Activated naive CD4-positive, alpha-beta T cell treated with anti-CD3 and anti-CD28 coated beads, Interleukin-2, amount 10 ng/mL, durations not matched to agents 7 days and 5 days (primary cell): ENCODE results near the gene SCIN.

Experiments used
- CTCF ChIA-PET: fragments of 350-600 bp; sonication (Branson Sonifier 250); formaldehyde crosslinking; loops from one replicate; lab custom pipeline; 2021; ENCODE audit warnings: antibody characterized with exemption; lab: Charles Lee
- DNase-seq: peaks from one replicate; pipeline ENCODE4 v3.0.0-alpha.2; 2020
- H3K27ac Mint-ChIP-seq: one replicate; pipeline ENCODE4 v1.8.0; 2021; ENCODE audit warnings: mild to moderate bottlenecking, moderate library complexity, mixed read lengths
- H3K27me3 Mint-ChIP-seq: one replicate; pipeline ENCODE4 v1.8.0; 2021; ENCODE audit warnings: mild to moderate bottlenecking, mixed read lengths
- H3K36me3 Mint-ChIP-seq: one replicate; pipeline ENCODE4 v1.8.0; 2021; ENCODE audit warnings: mixed read lengths
- H3K4me1 Mint-ChIP-seq: one replicate; pipeline ENCODE4 v1.8.0; 2021; ENCODE audit warnings: mixed read lengths
- H3K4me3 Mint-ChIP-seq: one replicate; pipeline ENCODE4 v1.8.0; 2021; ENCODE audit warnings: mild to moderate bottlenecking, moderate library complexity, mixed read lengths
- H3K9me3 Mint-ChIP-seq: one replicate; pipeline ENCODE4 v1.8.0; 2021; ENCODE audit warnings: mixed read lengths

Gene SCIN

DNA sequence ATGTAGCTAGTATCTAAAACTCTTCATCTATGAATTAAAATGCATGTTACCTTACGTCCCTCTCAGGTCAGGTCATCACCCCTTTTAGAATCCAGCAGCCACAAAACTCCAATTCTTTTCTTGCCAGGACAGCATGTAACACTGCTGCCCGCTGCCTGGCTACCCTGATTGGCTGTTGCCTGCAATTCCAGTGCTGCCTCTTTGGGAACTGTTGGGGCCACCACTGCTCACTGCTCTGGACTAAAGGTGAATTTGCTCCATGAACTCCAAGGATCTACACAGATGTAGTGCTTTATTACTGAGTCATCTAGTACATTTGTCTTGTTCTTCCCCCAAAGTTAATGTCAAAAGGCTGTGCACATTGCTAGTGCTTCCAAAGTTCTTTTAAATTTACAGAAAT, 40.4 kb downstream of the SCIN start:
- no peak for DNase-seq
- Mint-ChIP-seq H3K27ac (no peak overlapping the region), H3K4me1 (no peaks in the 10 kb centered on the region), H3K9me3 (no peaks in the 10 kb centered on the region), H3K36me3 (no peaks in the 10 kb centered on the region), H3K27me3 (no peaks in the 10 kb centered on the region), H3K4me3 (no peak overlapping the region)
- CTCF ChIA-PET: no interaction called here

DNA sequence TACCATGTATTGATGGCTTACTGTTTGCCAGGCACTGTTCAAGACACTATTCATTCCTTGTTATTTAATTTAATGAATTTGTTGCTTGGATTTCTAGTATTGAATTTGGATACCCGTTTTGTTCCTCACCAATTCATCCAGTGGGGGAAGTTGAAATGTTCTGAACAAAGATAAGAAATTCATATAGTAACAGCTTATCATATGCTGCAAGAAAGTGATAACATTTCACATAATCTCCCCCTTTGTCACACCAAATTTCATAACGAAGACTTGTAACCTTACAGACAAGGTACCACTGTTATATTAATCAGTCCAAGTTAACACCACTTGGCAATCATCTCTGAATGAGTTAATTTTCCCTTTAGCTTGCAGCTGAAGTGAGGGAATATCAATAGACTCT, 42.1 kb downstream of the SCIN start:
- no peaks in the 10 kb centered on the region for H3K9me3 Mint-ChIP-seq
- CTCF ChIA-PET: no interaction called here
- no peaks in the 10 kb centered on the region for H3K27me3 Mint-ChIP-seq
- H3K4me3 Mint-ChIP-seq: no peak overlapping the region
- H3K27ac Mint-ChIP-seq: no peak overlapping the region
- H3K36me3 Mint-ChIP-seq: no peaks in the 10 kb centered on the region
- no peak for DNase-seq
- H3K4me1 Mint-ChIP-seq: no peaks in the 10 kb centered on the region

DNA sequence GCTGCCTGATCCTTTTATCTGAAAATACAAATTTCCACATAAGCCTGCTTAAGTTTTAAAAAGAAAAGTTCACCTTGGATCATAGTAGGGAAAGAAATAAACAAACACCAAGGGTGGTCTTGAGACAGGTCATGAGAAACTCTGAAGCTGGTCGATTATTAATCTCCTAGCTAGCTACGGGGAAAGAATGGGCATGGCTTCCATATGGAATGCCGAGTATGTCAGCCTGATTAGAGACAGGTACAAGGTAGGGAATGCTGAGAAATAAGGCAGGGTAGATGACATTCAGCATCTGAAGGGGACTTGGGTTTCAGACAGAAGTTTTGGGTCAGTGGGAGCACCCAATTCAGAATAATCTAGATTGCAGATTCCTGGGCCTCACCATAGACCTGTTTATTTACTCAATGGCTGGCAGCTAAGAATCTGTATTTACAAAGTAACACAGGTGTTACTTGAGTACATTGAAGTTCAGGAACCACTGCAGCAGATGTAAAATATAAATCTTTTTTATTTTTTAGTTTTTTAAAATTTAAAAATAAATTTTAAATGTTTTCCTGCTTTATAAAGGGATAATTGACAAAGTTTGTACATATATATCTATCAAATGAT, 49.0 kb downstream of the SCIN start:
- DNase-seq: no peak
- Mint-ChIP-seq H3K36me3 (no peaks in the 10 kb centered on the region), H3K27me3 (no peaks in the 10 kb centered on the region), H3K9me3 (no peaks in the 10 kb centered on the region), H3K27ac (no peak overlapping the region), H3K4me1 (no peaks in the 10 kb centered on the region), H3K4me3 (no peak overlapping the region)
- CTCF ChIA-PET: no interaction called here

- H3K9me3 Mint-ChIP-seq: no peaks in the 10 kb centered on the region
- CTCF ChIA-PET: interaction anchor here (1.1 to 4.4 kb wide), 2 partner anchors 16 to 95 kb away, joined by 4 to 51 read pairs; no protein-coding TSS in a partner anchor
- H3K27me3 Mint-ChIP-seq: no peaks in the 10 kb centered on the region
- no peak for DNase-seq
- no peak overlapping the region for H3K27ac Mint-ChIP-seq
- no peaks in the 10 kb centered on the region for H3K36me3 Mint-ChIP-seq
- no peaks in the 10 kb centered on the region for H3K4me1 Mint-ChIP-seq
- no peak overlapping the region for H3K4me3 Mint-ChIP-seq
These were observed 49.9 kb downstream of the SCIN start for GRCh38 chr7:12620371-12620770.

GRCh38 chr7:12623223-12623622, 52.7 kb downstream of the SCIN start:
- no peaks in the 10 kb centered on the region for H3K27me3 Mint-ChIP-seq
- H3K36me3 Mint-ChIP-seq: no peaks in the 10 kb centered on the region
- CTCF ChIA-PET: interaction anchor here (0.7 to 4.4 kb wide), 8 partner anchors 10 to 100 kb away, joined by 3 to 51 read pairs (median 4); partner anchors contain the start of gene SCIN
- H3K9me3 Mint-ChIP-seq: no peaks in the 10 kb centered on the region
- DNase-seq: no peak
- no peak overlapping the region for H3K27ac Mint-ChIP-seq
- H3K4me3 Mint-ChIP-seq: no peak overlapping the region
- no peaks in the 10 kb centered on the region for H3K4me1 Mint-ChIP-seq

DNA sequence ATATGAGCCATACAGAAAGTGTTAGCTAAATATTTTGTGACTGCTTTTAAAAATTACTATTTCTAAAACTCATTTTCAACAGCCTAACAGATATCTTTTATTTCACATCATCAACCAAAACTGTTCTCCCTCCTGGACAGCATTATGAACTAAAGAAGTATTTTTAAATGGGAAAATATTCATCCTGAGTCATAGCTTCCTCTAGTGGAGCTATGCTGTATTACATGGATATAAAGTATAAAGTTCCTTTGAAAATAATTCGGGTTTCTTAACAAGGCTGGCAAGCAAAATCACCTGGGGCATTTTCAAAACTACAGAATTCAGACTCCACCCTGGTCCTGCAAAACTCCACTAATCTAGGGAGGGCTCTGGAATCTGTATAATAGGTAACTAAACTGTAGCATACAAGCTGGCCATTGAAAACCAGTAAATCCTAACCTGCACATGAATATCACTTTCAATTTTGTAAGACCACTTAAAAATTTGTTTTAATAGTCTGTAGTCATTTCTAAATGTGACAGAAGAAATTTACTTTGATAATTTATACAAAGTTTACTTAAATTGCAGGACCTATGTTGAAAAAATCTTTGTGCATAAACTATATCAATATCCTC, 53.5 kb downstream of the SCIN start:
- H3K36me3 Mint-ChIP-seq: no peaks in the 10 kb centered on the region
- no peaks in the 10 kb centered on the region for H3K4me1 Mint-ChIP-seq
- CTCF ChIA-PET: interaction anchor here (0.7 to 4.4 kb wide), 7 partner anchors 9 to 101 kb away, joined by 3 to 51 read pairs (median 4); partner anchors contain the start of gene SCIN
- no peaks in the 10 kb centered on the region for H3K9me3 Mint-ChIP-seq
- H3K27me3 Mint-ChIP-seq: no peaks in the 10 kb centered on the region
- no peak overlapping the region for H3K27ac Mint-ChIP-seq
- DNase-seq: no peak
- no peak overlapping the region for H3K4me3 Mint-ChIP-seq

GRCh38 chr7:12625836-12626235, 55.3 kb downstream of the SCIN start:
- no peak for DNase-seq
- CTCF ChIA-PET: interaction anchor here (1.5 kb wide), 1 partner anchor 101 kb away, joined by 8 read pairs; no protein-coding TSS in a partner anchor
- Mint-ChIP-seq H3K4me1 (no peaks in the 10 kb centered on the region), H3K4me3 (no peak overlapping the region), H3K9me3 (no peaks in the 10 kb centered on the region), H3K27ac (no peak overlapping the region), H3K36me3 (no peaks in the 10 kb centered on the region), H3K27me3 (no peaks in the 10 kb centered on the region)

DNA sequence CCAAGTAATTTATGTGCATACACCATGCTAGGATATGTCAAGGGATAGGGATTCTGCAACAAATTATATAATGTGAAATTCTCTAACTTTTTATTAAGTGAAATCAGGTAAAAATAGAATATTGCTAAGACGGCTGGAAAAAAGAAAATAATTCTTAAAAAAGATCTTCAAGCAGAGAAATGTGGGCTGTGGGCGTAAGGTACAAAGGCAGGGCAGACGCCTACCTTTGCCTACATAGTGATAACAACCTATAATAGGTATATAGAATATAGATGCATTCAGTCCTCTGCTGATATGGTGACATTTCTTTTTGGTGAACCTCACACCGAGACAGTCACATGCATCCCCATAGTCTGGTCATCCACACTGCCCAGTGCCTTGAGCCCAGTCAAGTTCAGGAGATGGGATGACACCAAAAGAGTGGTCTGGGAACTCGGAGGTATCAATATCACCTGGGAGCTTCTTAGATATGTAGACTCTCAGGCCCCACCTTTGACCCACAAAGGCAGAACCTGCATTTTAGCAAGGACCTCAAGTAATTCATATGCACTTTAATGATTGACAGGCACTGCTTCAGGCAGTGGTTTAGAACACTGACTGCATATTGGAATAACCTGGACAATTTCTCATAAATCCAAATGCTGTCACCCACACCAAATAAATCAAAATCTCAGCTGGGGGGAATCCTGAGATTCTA, 59.4 kb downstream of the SCIN start:
- H3K27ac Mint-ChIP-seq: no peak overlapping the region
- no peaks in the 10 kb centered on the region for H3K36me3 Mint-ChIP-seq
- CTCF ChIA-PET: no interaction called here

DNA sequence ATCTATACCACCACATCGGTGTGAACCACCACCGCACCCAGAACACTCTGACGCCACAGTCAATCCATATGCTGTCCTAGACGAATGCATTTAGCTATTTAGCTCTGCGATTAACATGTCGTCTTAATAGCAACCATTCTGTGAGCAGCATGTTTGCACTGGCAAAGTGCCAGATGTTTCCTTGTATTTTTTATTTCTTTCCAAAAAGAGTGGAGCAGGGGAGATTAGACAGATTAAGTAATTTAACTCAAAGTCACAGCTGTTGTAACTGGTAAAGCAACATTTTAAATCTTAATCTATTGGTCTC, 59.9 kb downstream of the SCIN start:
- CTCF ChIA-PET: no interaction called here
- no peaks in the 10 kb centered on the region for H3K36me3 Mint-ChIP-seq
- no peaks in the 10 kb centered on the region for H3K27me3 Mint-ChIP-seq
- H3K27ac Mint-ChIP-seq: no peak overlapping the region
- no peak overlapping the region for H3K4me3 Mint-ChIP-seq
- no peaks in the 10 kb centered on the region for H3K9me3 Mint-ChIP-seq
- H3K4me1 Mint-ChIP-seq: peaks cover 9% of the 10 kb centered on the region
- DNase-seq: no peak

More for the DNA sequence above, 59.4 kb downstream of the SCIN start:
- H3K4me3 Mint-ChIP-seq: no peak overlapping the region
- no peak for DNase-seq
- no peaks in the 10 kb centered on the region for H3K9me3 Mint-ChIP-seq
- H3K27me3 Mint-ChIP-seq: no peaks in the 10 kb centered on the region
- H3K4me1 Mint-ChIP-seq: peaks cover 9% of the 10 kb centered on the region

- Mint-ChIP-seq H3K27me3 (peaks cover 4% of the 10 kb centered on the region), H3K27ac (no peak overlapping the region), H3K36me3 (no peaks in the 10 kb centered on the region), H3K4me1 (peaks cover 29% of the 10 kb centered on the region), H3K9me3 (no peaks in the 10 kb centered on the region), H3K4me3 (no peak overlapping the region)
- CTCF ChIA-PET: no interaction called here
- DNase-seq: no peak
These were observed 63.1 kb downstream of the SCIN start for GRCh38 chr7:12633582-12633981.

DNA sequence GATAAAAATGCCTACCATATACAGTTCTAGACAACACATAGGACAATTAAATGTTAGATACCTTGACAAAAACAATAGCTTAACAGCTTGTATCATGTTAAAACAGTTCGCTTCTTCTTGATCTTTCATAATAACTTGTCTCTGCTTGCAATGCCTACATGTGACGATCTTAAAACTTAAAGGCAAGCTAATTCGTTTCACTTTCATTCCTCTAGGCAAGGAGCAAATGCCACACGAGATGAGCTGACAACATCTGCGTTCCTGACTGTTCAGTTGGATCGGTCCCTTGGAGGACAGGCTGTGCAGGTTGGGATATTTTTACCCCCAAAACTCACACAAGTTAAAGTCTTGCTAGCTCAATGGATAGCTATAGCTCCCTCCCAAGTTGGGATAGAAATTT, 65.3 kb downstream of the SCIN start:
- DNase-seq: peak; percentile 36
- CTCF ChIA-PET: interaction anchor here (0.8 to 1.9 kb wide), 6 partner anchors 15 to 630 kb away, joined by 3 to 9 read pairs (median 4); no protein-coding TSS in a partner anchor
- Mint-ChIP-seq H3K9me3 (no peaks in the 10 kb centered on the region), H3K36me3 (no peaks in the 10 kb centered on the region), H3K4me1 (peaks cover 29% of the 10 kb centered on the region), H3K27ac (peak overlapping the region; percentile 79), H3K4me3 (peak overlapping the region; percentile 53), H3K27me3 (peaks cover 4% of the 10 kb centered on the region)

DNA sequence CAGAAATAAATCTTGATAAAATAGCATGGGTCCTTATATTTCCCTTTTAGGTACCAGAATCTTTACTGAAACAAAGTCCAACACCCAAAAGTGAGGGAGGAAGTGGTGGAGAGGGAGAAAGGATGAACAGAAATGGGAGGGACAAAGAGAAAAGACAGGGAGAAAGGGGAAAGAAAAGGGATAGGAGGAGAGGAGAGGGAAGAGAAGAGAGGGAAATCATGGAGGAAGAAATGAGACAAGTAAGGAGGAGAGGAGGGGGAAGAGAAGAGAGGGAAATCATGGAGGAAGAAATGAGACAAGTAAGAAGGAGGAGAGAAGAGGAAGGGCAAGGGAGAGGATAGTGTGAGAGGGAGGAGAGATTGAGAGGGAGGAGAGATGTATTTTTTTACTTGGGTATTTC, 66.8 kb downstream of the SCIN start:
- CTCF ChIA-PET: interaction anchor here (2.2 kb wide), 1 partner anchor 625 kb away, joined by 7 read pairs; no protein-coding TSS in a partner anchor
- no peak overlapping the region for H3K27ac Mint-ChIP-seq
- H3K4me3 Mint-ChIP-seq: no peak overlapping the region
- H3K27me3 Mint-ChIP-seq: peaks cover 4% of the 10 kb centered on the region
- no peak for DNase-seq
- peaks cover 29% of the 10 kb centered on the region for H3K4me1 Mint-ChIP-seq
- H3K36me3 Mint-ChIP-seq: no peaks in the 10 kb centered on the region
- H3K9me3 Mint-ChIP-seq: no peaks in the 10 kb centered on the region

DNA sequence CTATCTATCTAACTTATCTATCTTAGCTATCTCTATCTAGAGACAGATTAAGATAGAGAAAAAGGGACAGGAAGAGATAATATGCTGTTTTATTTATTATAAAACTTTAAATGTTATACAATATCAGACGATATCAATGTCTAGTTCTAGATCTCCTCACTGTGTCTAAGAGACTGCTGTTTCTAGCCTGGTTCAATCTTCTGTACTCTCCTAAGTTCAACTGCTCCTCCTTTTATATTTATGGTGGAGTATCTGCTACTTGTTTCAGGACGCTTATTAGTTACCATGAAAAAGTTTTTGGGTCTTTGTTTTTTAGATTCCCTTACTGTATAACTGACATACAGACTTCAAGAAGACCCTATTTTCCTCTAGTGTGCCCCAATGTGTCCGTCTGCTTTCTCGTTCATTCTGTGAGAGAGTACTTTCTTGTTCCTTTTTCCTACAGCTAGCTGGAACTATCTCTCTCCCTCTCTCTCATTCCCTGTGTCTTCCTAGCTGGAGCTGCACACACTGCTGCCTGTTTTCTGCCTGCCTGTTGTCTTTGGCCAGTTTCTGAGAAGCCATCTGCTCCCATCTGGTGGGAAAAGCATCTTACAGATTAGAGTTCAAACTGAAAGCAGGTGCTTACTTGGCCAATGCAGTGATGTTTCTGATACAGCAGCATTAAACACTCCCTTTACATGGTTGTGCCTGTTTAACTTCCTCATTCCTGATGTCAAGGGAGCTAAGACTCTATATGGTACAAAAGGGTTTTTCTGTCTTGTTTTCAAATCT, 67.5 kb downstream of the SCIN start:
- CTCF ChIA-PET: interaction anchor here (0.7 to 2.2 kb wide), 5 partner anchors 37 to 625 kb away, joined by 3 to 7 read pairs (median 3); no protein-coding TSS in a partner anchor
- peaks cover 29% of the 10 kb centered on the region for H3K4me1 Mint-ChIP-seq
- no peak for DNase-seq
- no peak overlapping the region for H3K27ac Mint-ChIP-seq
- no peaks in the 10 kb centered on the region for H3K9me3 Mint-ChIP-seq
- peaks cover 4% of the 10 kb centered on the region for H3K27me3 Mint-ChIP-seq
- no peaks in the 10 kb centered on the region for H3K36me3 Mint-ChIP-seq
- H3K4me3 Mint-ChIP-seq: no peak overlapping the region
